ENCODE data around the gene MRPL2.

The MRPL2 gene

DNA sequence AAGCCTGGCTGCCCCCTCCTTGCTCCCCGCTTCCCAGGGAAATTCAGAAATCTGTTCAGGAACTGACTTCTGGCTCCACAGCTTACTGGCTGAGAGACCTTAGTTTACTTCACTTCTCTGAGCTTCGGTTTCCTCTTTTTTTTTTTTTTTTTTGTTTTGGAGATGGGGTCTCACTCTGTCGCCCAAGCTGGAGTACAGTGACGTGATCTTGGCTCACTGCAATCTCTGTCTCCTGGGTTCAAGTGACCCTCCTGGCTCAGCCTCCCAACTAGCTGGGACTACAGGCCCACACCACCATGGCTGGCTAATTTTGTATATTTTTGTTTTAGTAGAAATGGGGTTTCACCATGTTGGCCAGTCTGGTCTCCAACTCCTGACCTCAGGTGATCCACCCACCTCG is 31.8 kb upstream of the MRPL2 start:
- TF ChIP-seq, protein P1, sequence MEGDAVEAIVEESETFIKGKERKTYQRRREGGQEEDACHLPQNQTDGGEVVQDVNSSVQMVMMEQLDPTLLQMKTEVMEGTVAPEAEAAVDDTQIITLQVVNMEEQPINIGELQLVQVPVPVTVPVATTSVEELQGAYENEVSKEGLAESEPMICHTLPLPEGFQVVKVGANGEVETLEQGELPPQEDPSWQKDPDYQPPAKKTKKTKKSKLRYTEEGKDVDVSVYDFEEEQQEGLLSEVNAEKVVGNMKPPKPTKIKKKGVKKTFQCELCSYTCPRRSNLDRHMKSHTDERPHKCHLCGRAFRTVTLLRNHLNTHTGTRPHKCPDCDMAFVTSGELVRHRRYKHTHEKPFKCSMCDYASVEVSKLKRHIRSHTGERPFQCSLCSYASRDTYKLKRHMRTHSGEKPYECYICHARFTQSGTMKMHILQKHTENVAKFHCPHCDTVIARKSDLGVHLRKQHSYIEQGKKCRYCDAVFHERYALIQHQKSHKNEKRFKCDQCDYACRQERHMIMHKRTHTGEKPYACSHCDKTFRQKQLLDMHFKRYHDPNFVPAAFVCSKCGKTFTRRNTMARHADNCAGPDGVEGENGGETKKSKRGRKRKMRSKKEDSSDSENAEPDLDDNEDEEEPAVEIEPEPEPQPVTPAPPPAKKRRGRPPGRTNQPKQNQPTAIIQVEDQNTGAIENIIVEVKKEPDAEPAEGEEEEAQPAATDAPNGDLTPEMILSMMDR (IDR thresholded peaks at IDR 0.05; ENCODE audit: insufficient read depth, low read depth, low read length, missing control alignments) = no peak
- DNase-seq (ENCODE audit: low read depth) = no peak

GRCh38 chr6:43090559-43090956 is 31.3 kb upstream of the MRPL2 start:
- no peak overlapping the region for H3K4me3 ChIP-seq (ENCODE audit: low read length)
- no peak for DNase-seq (ENCODE audit: low read depth)
- TF ChIP-seq, protein P1 (IDR thresholded peaks at IDR 0.05; ENCODE audit: insufficient read depth, low read depth, low read length, missing control alignments) = no peak

More for the DNA sequence above, 31.8 kb upstream of the MRPL2 start:
- no peak overlapping the region for H3K4me3 ChIP-seq (ENCODE audit: low read length)

- TF ChIP-seq, protein P1 (IDR thresholded peaks at IDR 0.05; ENCODE audit: insufficient read depth, low read depth, low read length, missing control alignments) = no peak
- no peak overlapping the region for H3K4me3 ChIP-seq (ENCODE audit: low read length)
- DNase-seq (ENCODE audit: low read depth) = no peak
Measured at GRCh38 chr6:43089874-43090558, 30.8 kb upstream of the MRPL2 start.

GRCh38 chr6:43089467-43089866 is 30.2 kb upstream of the MRPL2 start:
- H3K4me3 ChIP-seq (ENCODE audit: low read length) = no peak overlapping the region
- no peak for DNase-seq (ENCODE audit: low read depth)
- TF ChIP-seq, protein P1 (IDR thresholded peaks at IDR 0.05; ENCODE audit: insufficient read depth, low read depth, low read length, missing control alignments) = no peak

GRCh38 chr6:43088654-43089056 is 29.4 kb upstream of the MRPL2 start:
- DNase-seq (ENCODE audit: low read depth) = peak; percentile 97
- TF ChIP-seq, protein P1 (IDR thresholded peaks at IDR 0.05; ENCODE audit: insufficient read depth, low read depth, low read length, missing control alignments) = no peak
- H3K4me3 ChIP-seq (ENCODE audit: low read length) = no peak overlapping the region

- TF ChIP-seq, protein P1 (IDR thresholded peaks at IDR 0.05; ENCODE audit: insufficient read depth, low read depth, low read length, missing control alignments) = no peak
- no peak for DNase-seq (ENCODE audit: low read depth)
- no peak overlapping the region for H3K4me3 ChIP-seq (ENCODE audit: low read length)
Measured at GRCh38 chr6:43086022-43086658, 26.9 kb upstream of the MRPL2 start.

All from epithelial cell of esophagus (primary cell).